ENCODE measurements around the gene FAM234B.

The FAM234B gene

GRCh38 chr12:13044002-13044905 lies at the start of gene FAM234B:
FAM234B (plus strand) TSS chr12:13044381; CDS start chr12:13044404, 23 bp downstream.
- peak; percentile 71 to 73 for DNase-seq

DNA sequence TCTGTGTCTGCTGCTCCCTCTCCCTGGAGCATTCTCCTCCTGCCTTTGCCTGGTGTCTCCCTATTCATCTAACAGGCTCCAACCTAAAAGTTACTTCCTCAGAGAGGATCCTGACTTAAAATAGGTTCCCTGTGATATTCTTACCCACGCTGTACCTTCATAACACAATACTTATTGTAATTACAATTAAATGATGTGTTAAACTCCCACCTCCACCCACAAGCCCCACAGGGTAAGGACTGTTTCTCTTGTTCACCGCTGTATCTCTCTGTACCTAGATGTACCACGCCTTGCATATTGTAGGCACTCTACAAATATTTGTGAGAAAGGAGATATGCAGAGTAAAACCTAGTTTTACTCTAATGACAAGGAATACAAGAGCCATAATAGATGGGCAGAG lies 49.1 kb upstream of the FAM234B start:
- no peak for DNase-seq

DNA sequence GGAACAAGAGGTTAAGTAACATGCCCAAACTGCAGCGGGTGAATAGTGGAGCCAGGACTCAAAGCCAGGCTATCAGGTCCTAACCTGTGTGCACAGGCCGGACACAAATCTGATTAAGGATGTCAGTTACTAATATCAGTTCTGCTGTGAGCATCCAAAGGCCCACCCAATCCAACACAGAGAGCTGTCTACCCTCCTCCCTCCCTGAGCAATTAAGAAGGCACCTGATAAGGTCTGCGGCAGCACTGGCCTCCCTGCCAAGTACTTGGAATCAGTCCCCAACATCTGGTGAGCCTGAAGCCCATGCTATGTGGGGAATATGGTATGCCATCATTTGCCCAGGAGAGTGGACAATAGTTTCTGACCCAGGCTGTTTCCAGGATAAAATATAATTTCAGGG lies 48.0 kb upstream of the FAM234B start:
- DNase-seq: no peak

DNA sequence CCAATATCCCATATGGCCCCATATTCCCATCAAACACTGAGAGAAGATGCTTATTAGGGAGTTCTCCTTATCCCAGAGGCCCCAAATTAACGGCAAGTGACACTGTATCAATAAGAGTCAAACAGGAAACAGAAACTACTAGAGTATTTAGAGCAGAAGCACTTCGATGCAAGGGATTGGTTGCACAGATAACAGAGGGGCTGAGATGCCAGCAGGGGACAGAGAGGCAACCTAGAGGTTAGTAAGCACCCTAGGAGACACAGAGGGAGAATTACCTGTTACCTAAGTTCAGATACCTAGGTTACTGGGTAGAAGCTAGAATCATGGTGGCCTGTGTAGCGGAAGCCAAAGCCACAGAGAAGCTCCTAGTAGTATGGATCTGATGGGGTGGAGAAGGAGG lies 47.0 kb upstream of the FAM234B start:
- no peak for DNase-seq

- DNase-seq: no peak
These were observed 46.4 kb upstream of the FAM234B start for GRCh38 chr12:12997734-12998133.

DNA sequence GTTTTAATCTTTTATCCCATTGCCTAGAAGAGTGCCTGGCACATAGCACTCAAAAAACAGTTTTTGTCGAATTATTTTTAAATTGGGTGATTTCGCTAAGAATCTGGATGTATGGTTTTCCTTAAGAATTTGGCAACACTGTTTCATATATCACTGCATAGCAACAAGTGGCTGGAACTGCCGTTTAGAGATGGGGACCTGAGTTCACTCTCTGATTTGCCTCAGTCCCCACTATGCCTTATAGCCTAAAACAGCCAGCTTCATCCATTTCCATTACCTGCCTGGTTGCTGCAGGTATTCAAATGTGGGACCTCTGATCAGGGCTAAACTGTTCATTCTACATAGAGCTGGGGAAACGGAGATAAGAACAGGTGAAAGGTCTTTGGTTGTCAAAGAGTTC lies 45.9 kb upstream of the FAM234B start:
- DNase-seq: no peak

DNA sequence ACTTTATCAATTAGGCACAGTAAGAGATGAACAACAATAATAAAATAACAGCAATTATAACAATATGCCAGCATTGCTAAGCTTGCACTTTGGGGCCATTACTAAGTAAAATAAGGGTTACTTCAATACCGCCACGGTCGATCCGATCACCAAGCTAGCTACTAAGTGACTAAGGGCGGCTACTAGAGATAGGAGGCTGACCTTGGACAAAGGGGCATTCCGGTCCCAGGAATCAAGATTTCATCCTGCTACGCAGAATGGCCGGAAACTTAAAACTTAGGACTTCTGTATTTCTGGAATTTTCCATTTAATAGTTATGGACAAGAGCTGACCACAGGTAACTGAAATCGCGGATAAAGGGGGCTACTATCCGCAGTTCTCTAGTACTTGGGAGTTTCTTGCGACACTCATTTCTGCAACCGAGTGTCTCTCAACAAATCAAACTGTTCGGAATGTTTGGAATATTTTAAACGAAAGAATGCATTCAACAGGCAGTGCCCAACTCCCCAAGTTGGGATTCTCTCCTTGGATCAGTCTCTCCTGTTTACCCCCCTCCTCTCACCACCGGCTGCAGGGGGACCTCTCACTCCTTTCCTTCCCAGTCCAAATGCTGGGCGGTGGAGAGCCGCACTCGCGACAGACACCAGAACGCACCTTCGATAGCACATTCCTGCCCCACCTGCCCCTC lies 44.8 kb upstream of the FAM234B start:
- no peak for DNase-seq

DNA sequence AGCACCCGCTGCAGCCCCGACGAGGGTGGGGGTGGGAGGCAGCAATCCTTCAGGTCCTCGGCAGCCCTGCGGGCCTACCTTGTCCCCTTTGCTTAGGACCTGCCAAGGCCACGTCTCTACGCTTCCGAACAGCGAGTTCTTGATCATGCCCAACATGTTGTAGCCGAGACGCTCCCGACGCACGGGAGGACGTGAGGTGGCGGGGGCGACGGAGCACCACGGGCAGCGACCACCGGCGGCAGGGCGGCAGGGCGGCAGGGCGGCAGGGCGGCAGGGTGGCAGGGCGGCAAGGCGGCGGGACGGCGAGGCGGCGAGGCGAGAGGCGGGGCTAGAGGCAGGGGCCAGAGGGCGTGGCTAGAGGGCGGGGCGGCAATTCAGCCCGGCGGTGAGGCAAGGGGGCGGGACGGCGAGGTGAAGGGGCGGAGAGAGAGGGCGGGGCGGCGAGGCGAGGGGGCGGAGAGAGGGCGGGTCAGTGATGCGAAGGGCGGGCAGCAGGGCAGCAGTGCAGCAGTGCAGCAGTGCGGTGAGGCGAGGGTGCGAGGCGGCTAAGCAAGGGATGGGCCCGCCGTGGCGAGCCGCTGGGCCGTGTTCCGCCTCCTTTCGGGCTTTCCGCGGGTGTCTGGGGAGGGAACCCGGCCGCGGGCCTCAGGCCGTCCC lies 44.1 kb upstream of the FAM234B start, which contains the start of gene HEBP1:
Gene HEBP1 (minus strand): TSS at position 307 of the 657 bp plus-strand sequence. CDS start 151 bp downstream, at position 156.
- DNase-seq: peak; percentile 93 to 96

DNA sequence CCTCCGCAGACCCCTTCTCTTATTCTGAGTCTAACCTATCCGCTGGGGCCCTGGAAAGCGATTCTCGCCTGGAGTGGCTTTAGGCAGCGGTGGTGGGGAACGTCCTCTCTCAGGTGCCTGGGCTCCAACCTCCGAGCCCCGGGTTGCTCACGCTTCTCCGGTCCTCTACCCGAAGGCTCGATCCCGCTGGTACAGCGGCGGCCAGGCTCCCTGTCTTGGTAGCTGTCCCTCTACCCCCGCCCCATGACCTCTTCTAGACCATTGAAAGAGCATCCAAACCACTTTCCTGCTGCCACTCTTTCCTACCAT lies 43.6 kb upstream of the FAM234B start:
- DNase-seq: no peak

GRCh38 chr12:13000925-13001774 lies 43.0 kb upstream of the FAM234B start:
- peak; percentile 44 to 53 for DNase-seq

GRCh38 chr12:13001775-13002040 lies 42.5 kb upstream of the FAM234B start:
- DNase-seq: no peak

DNA sequence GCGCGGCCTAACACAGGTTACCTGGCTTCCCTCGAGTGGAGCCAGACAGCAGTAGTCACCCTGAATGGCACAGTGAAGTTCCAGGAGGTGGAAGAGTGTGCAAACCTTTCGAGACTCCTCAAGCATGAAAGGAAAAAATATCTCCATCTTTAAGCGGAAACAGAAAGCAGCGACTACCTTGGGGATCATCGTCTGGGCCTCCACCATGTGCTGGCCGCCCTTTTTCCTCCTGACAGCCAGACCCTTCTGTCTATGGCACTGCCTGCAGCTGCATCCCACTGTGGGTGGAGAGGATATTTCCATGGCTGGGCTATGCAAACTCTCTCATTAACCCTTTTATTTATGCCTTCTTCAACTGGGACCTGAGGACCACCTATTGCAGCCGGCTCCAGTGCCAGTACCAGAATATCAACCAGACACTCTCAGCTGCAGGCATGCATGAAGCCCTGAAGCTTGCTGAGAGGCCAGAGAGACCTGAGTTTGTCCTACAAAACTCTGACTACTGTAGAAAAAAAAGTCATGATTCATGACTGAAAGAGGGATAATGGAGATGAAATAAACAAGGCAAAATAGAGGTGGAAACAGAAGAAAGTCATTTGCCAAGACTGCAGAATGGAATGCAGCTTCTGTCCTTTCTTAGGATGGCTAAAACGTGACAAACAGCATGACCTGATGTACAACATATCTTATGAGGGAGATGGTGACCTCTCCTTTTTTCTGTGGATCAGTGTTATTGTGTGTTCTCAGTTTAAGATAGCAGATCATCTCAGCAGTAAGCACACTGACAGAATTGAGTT lies 41.7 kb upstream of the FAM234B start:
- no peak for DNase-seq

DNA sequence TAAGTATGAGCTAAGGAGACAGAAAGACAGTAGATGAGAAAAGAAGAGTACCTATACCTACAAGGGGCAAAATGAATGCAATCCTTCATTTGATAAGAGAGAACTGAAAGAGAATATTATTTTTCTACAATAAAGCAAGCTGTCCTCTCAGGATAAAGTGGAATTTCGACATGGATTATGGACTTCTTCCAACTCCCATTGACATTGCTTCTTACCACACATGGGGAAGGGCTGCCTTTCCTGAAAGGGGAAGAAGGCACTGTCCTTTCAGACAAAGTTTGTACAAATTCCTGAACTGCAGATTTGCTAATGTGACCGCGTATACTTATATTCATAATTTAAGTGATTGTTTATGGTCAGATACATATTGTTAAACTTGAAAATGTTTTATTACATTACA lies 39.8 kb upstream of the FAM234B start:
- DNase-seq: no peak

DNA sequence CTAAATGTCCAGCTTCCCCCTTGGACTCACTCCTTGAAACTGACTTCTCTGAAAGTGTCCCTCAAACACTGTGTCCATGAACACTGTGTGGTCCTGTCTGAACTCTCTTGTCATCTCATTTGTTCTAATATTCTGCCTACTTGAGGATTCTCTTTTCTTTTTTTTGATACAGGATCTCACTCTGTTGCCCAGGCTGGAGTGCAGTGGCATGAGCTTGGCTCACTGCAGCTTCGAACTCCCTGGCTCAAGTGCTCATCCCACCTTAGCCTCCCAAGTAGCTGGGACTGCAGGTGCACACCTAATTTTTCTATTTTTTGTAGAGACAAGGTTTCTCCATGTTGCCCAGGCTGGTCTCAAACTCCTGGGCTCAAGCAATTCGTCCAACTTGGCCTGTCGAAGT lies 39.2 kb upstream of the FAM234B start:
- no peak for DNase-seq

DNA sequence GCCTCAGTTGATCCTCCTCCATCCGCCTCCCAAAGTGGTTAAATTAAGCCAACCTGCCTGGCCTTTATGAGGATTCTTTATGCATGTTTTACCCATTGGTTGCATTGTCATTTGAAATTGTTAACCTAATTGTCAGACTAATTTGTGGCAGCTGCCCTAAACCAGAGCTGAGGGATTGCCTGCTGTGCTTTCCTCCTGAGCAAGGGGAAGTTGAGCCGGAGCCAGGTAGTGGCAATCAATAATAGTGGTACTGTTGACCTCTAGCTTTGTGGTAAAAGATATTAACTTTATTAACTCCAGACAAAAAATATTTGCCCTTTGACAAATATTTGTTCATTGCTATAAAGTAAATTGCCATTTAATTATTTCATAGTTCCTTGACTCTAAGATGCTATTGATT lies 38.5 kb upstream of the FAM234B start:
- no peak for DNase-seq

DNA sequence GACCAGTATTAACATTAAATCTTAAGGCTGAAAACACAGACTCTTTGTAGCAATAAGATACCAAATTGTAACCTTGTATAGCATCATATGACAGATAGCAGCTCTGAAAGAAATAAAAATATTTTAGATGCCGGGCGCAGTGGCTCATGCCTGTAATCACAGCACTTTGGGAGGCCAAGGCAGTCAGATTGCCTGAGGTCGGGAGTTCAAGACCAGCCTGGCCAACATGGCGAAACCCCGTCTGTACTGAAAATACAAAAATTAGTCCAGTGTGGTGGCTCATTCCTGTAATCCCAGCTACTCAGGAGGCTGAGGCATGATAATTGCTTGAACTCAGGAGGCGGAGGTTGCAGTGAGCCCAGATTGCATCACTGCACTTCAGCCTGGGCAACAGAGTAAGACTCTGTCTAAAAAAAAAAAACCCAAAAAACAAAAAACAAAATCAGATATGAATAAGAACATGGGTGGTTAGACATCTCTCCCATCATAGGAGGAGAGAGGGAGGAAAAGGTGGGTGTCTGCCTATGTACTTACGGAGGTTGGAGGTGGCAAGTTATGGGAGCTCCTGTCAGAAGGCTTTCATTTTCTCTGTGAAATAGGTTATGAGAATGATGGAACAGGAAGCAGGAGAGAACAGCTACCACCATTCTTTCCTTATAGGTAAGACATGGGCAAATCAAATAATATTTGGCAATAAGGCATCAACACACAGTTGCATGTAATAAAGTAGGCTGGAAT lies 36.5 kb upstream of the FAM234B start:
- DNase-seq: no peak

GRCh38 chr12:13008741-13009380 lies 35.3 kb upstream of the FAM234B start:
- DNase-seq: no peak

- DNase-seq: no peak
These were observed 33.1 kb upstream of the FAM234B start for GRCh38 chr12:13011098-13011497.

GRCh38 chr12:13022851-13023271 lies 21.3 kb upstream of the FAM234B start:
- DNase-seq: no peak

DNA sequence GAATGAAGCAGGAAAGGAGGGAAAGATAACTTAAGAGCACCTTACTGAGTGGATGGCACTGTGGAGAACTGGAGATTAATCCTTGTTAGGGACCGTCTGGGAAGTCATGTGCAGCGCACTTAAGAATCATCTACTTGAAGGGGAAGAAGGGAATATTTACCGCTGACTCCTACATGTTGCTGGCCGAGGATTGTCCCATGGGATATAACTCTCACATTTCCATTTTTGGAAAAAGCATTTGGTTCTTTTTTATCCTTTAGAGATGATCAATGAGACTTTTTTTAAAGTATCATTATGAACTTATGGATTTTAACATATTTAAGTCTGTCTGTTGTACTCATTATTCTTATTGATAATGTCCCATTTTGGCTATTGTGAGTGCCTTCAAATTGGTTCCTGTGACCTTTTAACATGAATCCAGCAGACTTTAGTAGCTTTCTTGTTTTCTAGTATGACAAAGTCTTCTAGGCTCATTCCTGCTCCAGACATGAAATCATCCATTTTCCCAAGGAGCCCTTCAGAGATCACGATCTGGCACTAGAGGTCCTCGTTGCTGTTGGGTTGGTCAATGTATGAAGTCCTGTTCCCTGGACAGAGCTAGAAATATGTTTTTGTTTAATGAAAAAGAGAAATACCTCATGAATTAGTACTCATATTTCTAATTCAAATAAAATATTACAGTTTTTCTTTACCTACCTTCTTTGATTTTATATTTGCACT lies 20.2 kb upstream of the FAM234B start:
- DNase-seq: no peak
